OCI-LY3 (cell line): ENCODE measurements around the gene GDF15.

Experiments used
- H2AFZ ChIP-seq: fragments of 200-600, 300-600 bp; shearing (Covaris generic); 2 replicates; pipeline ENCODE4 v1.6.0; 2014; ENCODE audit warnings: antibody characterized with exemption, low read depth, low read length
- H3K27ac ChIP-seq: fragments of 200-600, 300-600 bp; sonication (generic); 2 replicates; pipeline ENCODE4 v1.5.1; 2014; ENCODE audit warnings: mild to moderate bottlenecking, low read length, moderate library complexity, mixed read lengths
- H3K27me3 ChIP-seq: fragments of 200-600, 300-600 bp; sonication (generic); 2 replicates; pipeline ENCODE4 v1.6.1; 2014; ENCODE audit warnings: low read depth, low read length, mixed read lengths
- H3K36me3 ChIP-seq: fragments of 200-600, 300-600 bp; sonication (generic); replicated peaks from 2 replicates; pipeline ENCODE3; 2014; ENCODE audit warnings: low read depth, low read length, mixed read lengths
- H3K4me1 ChIP-seq: fragments of 300-600, 200-600 bp; sonication (generic); 2 replicates; pipeline ENCODE4 v1.6.1; 2014; ENCODE audit warnings: low read length, mixed read lengths
- H3K4me2 ChIP-seq: fragments of 200-600, 300-600 bp; sonication (generic); 2 replicates; pipeline ENCODE4 v1.6.1; 2014; ENCODE audit warnings: low read length, mixed read lengths
- H3K4me3 ChIP-seq: fragments of 300-600, 200-600 bp; sonication (generic); 2 replicates; pipeline ENCODE4 v1.5.1; 2014; ENCODE audit warnings: antibody characterized with exemption, mild to moderate bottlenecking, low read length, moderate library complexity
- H3K79me2 ChIP-seq: fragments of 300-600, 200-600 bp; shearing (Covaris generic); 2 replicates; pipeline ENCODE4 v1.6.1; 2014; ENCODE audit warnings: mild to moderate bottlenecking, low read length, mixed read lengths
- H3K9ac ChIP-seq: fragments of 300-600, 200-600 bp; shearing (Covaris generic); 2 replicates; pipeline ENCODE4 v1.6.0; 2014; ENCODE audit warnings: mild to moderate bottlenecking, low read length, moderate library complexity
- H3K9me3 ChIP-seq: fragments of 200-600, 300-600 bp; shearing (Covaris generic); 2 replicates; pipeline ENCODE4 v1.6.1; 2014; ENCODE audit warnings: low read length, mixed read lengths; ENCODE audit not compliant: insufficient read depth
- H4K20me1 ChIP-seq: fragments of 200-600, 300-600 bp; sonication (generic); 2 replicates; pipeline ENCODE4 v1.6.1; 2016; ENCODE audit warnings: low read length, mixed read lengths; ENCODE audit not compliant: insufficient read depth
- EZH2phosphoT487 ChIP-seq: fragments of 200-600 bp; shearing (Covaris generic); IDR thresholded peaks from 2 replicates; pipeline ENCODE4 v1.6.1; 2018; ENCODE audit warnings: antibody characterized with exemption, mixed run types, low read depth
- TF ChIP-seq, protein P1 (sequence below): fragments of 200-600, 300-600 bp; sonication (generic); IDR thresholded peaks from 2 replicates; pipeline ENCODE4 v1.5.1; 2014; ENCODE audit warnings: antibody characterized with exemption, low read length, low read depth

Gene GDF15

DNA sequence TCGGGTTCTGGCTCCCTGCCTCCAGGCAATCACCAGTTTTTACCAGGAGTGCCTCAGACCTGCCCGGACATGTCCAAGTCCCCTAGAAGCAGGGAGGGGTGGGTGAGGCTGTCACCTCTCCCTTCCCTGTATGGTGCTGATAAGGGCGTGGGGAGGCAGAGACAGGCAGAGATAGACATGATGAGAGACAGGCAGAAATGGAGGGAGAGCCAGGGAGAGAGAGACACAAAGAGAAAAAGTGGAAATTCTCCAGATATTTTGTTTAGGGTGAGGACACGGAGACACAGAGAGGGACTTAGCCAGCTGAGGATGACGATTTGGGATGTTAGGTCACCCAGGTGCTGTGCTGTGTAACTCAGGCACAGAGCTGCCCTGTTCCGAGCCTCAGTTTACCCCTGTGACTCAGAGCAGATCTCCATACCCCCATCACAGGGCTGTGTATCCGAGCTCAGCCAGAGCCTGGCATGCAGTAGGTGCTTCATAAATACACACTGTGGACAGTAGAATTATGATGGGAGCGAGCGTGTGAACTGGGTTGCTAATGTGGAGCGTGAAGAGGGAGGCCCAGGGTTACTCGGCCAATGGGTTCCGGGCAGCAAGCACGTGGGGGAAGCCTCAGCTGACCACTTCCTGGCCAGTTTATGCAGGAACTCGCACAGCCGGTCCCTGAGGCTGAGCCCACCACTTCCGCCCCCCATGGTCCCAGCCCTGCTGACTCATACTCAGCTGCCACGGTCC lies 11.9 kb upstream of the GDF15 start:
- peak overlapping the region; percentile 10; the same call in 1 of the 2 replicates for H2AFZ ChIP-seq
- H3K4me3 ChIP-seq, result peak overlapping the region; percentile 57
- TF ChIP-seq EZH2phosphoT487, result no peak
- TF ChIP-seq, protein P1, sequence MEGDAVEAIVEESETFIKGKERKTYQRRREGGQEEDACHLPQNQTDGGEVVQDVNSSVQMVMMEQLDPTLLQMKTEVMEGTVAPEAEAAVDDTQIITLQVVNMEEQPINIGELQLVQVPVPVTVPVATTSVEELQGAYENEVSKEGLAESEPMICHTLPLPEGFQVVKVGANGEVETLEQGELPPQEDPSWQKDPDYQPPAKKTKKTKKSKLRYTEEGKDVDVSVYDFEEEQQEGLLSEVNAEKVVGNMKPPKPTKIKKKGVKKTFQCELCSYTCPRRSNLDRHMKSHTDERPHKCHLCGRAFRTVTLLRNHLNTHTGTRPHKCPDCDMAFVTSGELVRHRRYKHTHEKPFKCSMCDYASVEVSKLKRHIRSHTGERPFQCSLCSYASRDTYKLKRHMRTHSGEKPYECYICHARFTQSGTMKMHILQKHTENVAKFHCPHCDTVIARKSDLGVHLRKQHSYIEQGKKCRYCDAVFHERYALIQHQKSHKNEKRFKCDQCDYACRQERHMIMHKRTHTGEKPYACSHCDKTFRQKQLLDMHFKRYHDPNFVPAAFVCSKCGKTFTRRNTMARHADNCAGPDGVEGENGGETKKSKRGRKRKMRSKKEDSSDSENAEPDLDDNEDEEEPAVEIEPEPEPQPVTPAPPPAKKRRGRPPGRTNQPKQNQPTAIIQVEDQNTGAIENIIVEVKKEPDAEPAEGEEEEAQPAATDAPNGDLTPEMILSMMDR, result no peak
- no peaks in the 10 kb centered on the region for H3K27me3 ChIP-seq
- no peaks in the 10 kb centered on the region for H3K79me2 ChIP-seq
- H3K4me1 ChIP-seq, result peaks cover 59% of the 10 kb centered on the region
- no peaks in the 10 kb centered on the region for H3K36me3 ChIP-seq
- no peaks in the 10 kb centered on the region for H3K9me3 ChIP-seq
- H4K20me1 ChIP-seq, result no peaks in the 10 kb centered on the region
- H3K4me2 ChIP-seq, result peak overlapping the region; percentile 79
- H3K27ac ChIP-seq, result peak overlapping the region; percentile 70
- H3K9ac ChIP-seq, result peak overlapping the region; percentile 68

DNA sequence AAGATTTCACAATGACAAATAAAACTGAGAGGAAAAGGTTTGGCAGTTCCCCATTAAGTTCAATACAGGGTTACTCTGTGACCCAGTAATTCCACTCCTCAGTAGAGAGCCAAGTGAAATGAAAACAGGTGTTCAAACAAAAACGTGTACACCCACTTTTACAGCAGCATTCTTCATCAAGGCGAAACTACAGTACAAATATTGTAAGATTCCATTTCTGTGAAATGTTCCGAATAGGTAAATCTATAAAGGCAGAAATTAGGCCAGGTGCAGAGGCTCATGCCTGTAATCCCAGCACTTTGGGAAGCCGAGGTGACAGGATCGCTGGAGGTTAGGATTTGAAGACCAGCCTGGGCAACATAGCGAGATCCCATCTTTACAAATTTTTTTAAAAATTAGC lies 8.9 kb upstream of the GDF15 start:
- Histone ChIP-seq H3K27me3 (no peaks in the 10 kb centered on the region), H3K9me3 (no peaks in the 10 kb centered on the region), H3K4me2 (peak overlapping the region; percentile 13), H2AFZ (0 out of 2 replicates have a peak overlapping the region, but pooled peaks have one; percentile 23), H4K20me1 (no peaks in the 10 kb centered on the region), H3K4me1 (peaks cover 50% of the 10 kb centered on the region), H3K36me3 (no peaks in the 10 kb centered on the region), H3K4me3 (no peak overlapping the region), H3K27ac (peak overlapping the region; percentile 43), H3K9ac (no peak overlapping the region), H3K79me2 (no peaks in the 10 kb centered on the region)
- no peak for TF ChIP-seq EZH2phosphoT487
- TF ChIP-seq, protein P1, result no peak

DNA sequence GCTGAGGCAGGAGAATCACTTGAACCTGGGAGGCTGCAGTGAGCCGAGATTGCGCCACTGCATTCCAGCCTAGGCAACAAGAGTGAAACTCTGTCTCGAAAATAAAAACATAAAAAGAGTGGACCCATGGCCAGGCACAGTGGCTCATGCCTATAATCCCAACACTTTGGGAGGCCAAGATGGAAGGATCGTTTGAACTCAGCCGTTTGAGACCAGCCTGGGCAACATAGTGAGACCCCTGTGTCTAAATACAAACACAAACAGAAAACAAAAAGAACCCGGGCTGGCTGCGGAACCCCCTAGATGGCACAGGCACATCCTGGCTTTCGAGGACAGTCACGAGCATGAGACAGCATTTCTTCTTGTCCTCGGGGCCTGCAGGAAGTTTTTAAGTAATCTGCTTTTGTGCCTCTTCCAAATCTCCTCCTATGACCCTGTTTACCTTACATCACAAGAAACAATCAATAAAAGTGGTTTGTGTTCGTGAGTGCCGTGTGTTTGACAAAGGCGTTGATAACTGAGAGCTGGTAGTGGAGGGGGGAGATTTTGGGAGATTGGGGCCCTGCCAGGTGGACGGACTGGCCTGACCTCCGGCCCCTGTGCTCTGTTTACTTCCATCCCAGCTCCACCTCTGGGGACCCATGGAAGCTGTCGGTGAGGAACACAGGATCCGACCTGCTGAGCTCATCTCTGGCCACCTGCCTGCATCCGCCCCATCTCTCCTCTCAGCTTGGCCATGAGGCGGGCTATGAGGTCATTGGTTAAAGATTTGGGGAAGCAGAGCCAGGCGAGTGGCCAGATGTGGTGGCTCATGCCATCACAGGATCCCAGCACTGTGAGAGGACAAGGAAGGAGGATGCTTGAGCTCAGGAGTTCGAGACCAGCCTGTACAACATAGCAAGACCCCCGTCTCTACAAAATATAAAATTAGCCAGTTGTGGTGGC lies 5.9 kb upstream of the GDF15 start:
- H3K79me2 ChIP-seq, result no peaks in the 10 kb centered on the region

More for the DNA sequence above, 5.9 kb upstream of the GDF15 start:
- TF ChIP-seq, protein P1, result no peak
- TF ChIP-seq EZH2phosphoT487, result no peak
- H3K4me1 ChIP-seq, result peaks cover 23% of the 10 kb centered on the region
- no peak overlapping the region for H3K4me2 ChIP-seq
- H4K20me1 ChIP-seq, result no peaks in the 10 kb centered on the region
- H3K4me3 ChIP-seq, result no peak overlapping the region
- no peak overlapping the region for H2AFZ ChIP-seq
- H3K27ac ChIP-seq, result no peak overlapping the region
- H3K36me3 ChIP-seq, result no peaks in the 10 kb centered on the region
- no peaks in the 10 kb centered on the region for H3K9me3 ChIP-seq
- H3K9ac ChIP-seq, result no peak overlapping the region
- H3K27me3 ChIP-seq, result peaks cover 2% of the 10 kb centered on the region; the same call in 1 of the 2 replicates
